SK-N-SH (cell line): ENCODE data around the gene ROBO1. TPM values are rescaled to one million over a fixed set of nuclear protein-coding genes. Genes with fewer than 3 reads are reported as not detected.
A peak's percentile ranks its signal among the peaks of the same experiment; 100 is the strongest.

Experiments used
- CTCF ChIA-PET: fragments of 300-600, 350-600 bp; formaldehyde crosslinking; extraction: SDS; loops from one replicate; lab custom pipeline; 2021; lab: Yijun Ruan, JAX
- POLR2A ChIA-PET: fragments of 350-600 bp; sonication (Branson Sonifier 250); formaldehyde crosslinking; extraction: SDS; loops from one replicate; lab custom pipeline; 2020; ENCODE audit warnings: antibody characterized with exemption, inconsistent platforms; lab: Yijun Ruan, JAX
- DNase-seq: peaks from one replicate; pipeline ENCODE4 v3.0.0; 2012
- H2AFZ ChIP-seq: fragments of 200-600 bp; sonication (generic); 2 replicates; pipeline ENCODE4 v1.8.1; 2016; ENCODE audit warnings: antibody characterized with exemption, mild to moderate bottlenecking, low read depth
- H3F3A ChIP-seq: fragments of 200-600 bp; sonication (generic); replicated peaks from 2 replicates; pipeline ENCODE3; 2016; ENCODE audit warnings: antibody characterized with exemption, mild to moderate bottlenecking; ENCODE audit not compliant: insufficient read depth
- H3K27ac ChIP-seq, 2 experiments: fragments of 200-500 bp in 1 of 2; fragments of 200-600 bp in 1 of 2; sonication (Bioruptor generic) in 1 of 2; sonication (generic), shearing (Covaris generic) in 1 of 2; 2 replicates each; pipeline versions ENCODE4 v1.5.1 to v1.6.1; 2014 to 2016; ENCODE audit warnings: low read depth in 2 of 2, inconsistent platforms in 1 of 2, low read length in 1 of 2, mild to moderate bottlenecking in 1 of 2, mixed read lengths in 1 of 2
- H3K27me3 ChIP-seq: fragments of 200-600 bp; sonication (generic), shearing (Covaris generic); 2 replicates; pipeline ENCODE4 v1.6.1; 2016; ENCODE audit warnings: mixed run types; ENCODE audit not compliant: insufficient read depth
- H3K36me3 ChIP-seq, 2 experiments: fragments of 200-500 bp in 1 of 2; fragments of 200-600 bp in 1 of 2; sonication (Bioruptor generic) in 1 of 2; sonication (generic) in 1 of 2; replicated peaks in 1 of 2; 2 replicates each; pipeline versions ENCODE3 to v1.5.1; 2014 to 2016; ENCODE audit warnings: low read length in 1 of 2, mild to moderate bottlenecking in 1 of 2; ENCODE audit not compliant: insufficient read depth in 2 of 2, control insufficient read depth in 1 of 2
- H3K4me1 ChIP-seq, 2 experiments: fragments of 200-500 bp in 1 of 2; fragments of 200-600 bp in 1 of 2; sonication (Bioruptor generic) in 1 of 2; sonication (generic), shearing (Covaris generic) in 1 of 2; 2 replicates each; pipeline versions ENCODE4 v1.5.1 to v1.6.1; 2014 to 2016; ENCODE audit warnings: low read depth in 1 of 2, low read length in 1 of 2, mixed run types in 1 of 2; ENCODE audit not compliant: insufficient read depth in 2 of 2, control insufficient read depth in 1 of 2
- H3K4me2 ChIP-seq: fragments of 200-600 bp; sonication (generic), shearing (Covaris generic); 2 replicates; pipeline ENCODE4 v1.6.1; 2017; ENCODE audit warnings: mixed run types
- H3K4me3 ChIP-seq, 2 experiments: fragments of 200-500 bp in 1 of 2; fragments of 200-600 bp in 1 of 2; sonication (Bioruptor generic) in 1 of 2; sonication (generic), shearing (Covaris generic) in 1 of 2; 2 replicates each; pipeline versions ENCODE4 v1.5.1 to v1.8.1; 2014 to 2016; ENCODE audit warnings: low read depth in 2 of 2, inconsistent platforms in 1 of 2, low read length in 1 of 2, mild to moderate bottlenecking in 1 of 2, mixed read lengths in 1 of 2, moderate library complexity in 1 of 2
- H3K79me2 ChIP-seq: fragments of 200-600 bp; sonication (generic); 2 replicates; pipeline ENCODE4 v1.8.1; 2017; ENCODE audit warnings: mild to moderate bottlenecking; ENCODE audit not compliant: insufficient read depth
- H3K9ac ChIP-seq: fragments of 200-600 bp; sonication (generic); 2 replicates; pipeline ENCODE4 v1.6.1; 2017; ENCODE audit warnings: mixed run types
- H3K9me2 ChIP-seq: fragments of 200-600 bp; sonication (generic); 2 replicates; pipeline ENCODE4 v1.6.1; 2017; ENCODE audit warnings: mixed run types
- H3K9me3 ChIP-seq: fragments of 200-600 bp; sonication (generic); 2 replicates; pipeline ENCODE4 v1.6.1; 2017; ENCODE audit warnings: mixed run types, mild to moderate bottlenecking, moderate library complexity
- H4K20me1 ChIP-seq: fragments of 200-600 bp; sonication (generic); 2 replicates; pipeline ENCODE4 v1.6.1; 2017; ENCODE audit warnings: mild to moderate bottlenecking, mixed run types; ENCODE audit not compliant: insufficient read depth
- CHD2 ChIP-seq: fragments of 150-350 bp; IDR thresholded peaks from 2 replicates; pipeline ENCODE4 v1.6.1; 2018; ENCODE audit warnings: low read length; ENCODE audit not compliant: partially characterized antibody
- EP300 ChIP-seq, 2 experiments: IDR thresholded peaks; 2 replicates each; pipeline versions ENCODE4 v1.4.0 to v1.6.1; 2012; ENCODE audit warnings: borderline replicate concordance in 1 of 2, low read depth in 1 of 2, low read length in 1 of 2
- FOSL2 ChIP-seq: IDR thresholded peaks from 2 replicates; pipeline ENCODE4 v1.4.0; 2012; ENCODE audit warnings: low read depth, mild to moderate bottlenecking, moderate library complexity, borderline replicate concordance
- FOXJ3 ChIP-seq: sonication (generic); formaldehyde crosslinking; IDR thresholded peaks from 2 replicates; pipeline ENCODE4 v1.5.1; 2020; ENCODE audit warnings: mild to moderate bottlenecking, missing genetic modification reagents
- FOXM1 ChIP-seq: IDR thresholded peaks from 2 replicates; pipeline ENCODE4 v1.4.0; 2012; ENCODE audit warnings: low read depth, mild to moderate bottlenecking
- GATA2 ChIP-seq: sonication (generic); formaldehyde crosslinking; IDR thresholded peaks from 2 replicates; pipeline ENCODE4 v1.5.0; 2020; ENCODE audit warnings: mild to moderate bottlenecking, missing genetic modification reagents
- JUND ChIP-seq: IDR thresholded peaks from 2 replicates; pipeline ENCODE4 v1.4.0; 2012
- MAX ChIP-seq: IDR thresholded peaks from 2 replicates; pipeline ENCODE4 v1.4.0; 2012; ENCODE audit warnings: low read depth
- MEF2A ChIP-seq: IDR thresholded peaks from 2 replicates; pipeline ENCODE4 v1.4.0; 2012; ENCODE audit warnings: low read depth, borderline replicate concordance
- NRF1 ChIP-seq: IDR thresholded peaks from 2 replicates; pipeline ENCODE4 v1.6.1; 2012; ENCODE audit warnings: low read depth, mild to moderate bottlenecking, low read length
- POLR2AphosphoS5 ChIP-seq: IDR thresholded peaks from 2 replicates; pipeline ENCODE4 v1.6.1; 2012; ENCODE audit warnings: low read depth, low read length
- RAD21 ChIP-seq: IDR thresholded peaks from 2 replicates; pipeline ENCODE4 v1.6.1; 2012; ENCODE audit warnings: mild to moderate bottlenecking, low read length
- RFX5 ChIP-seq: IDR thresholded peaks from 2 replicates; pipeline ENCODE4 v1.6.1; 2012; ENCODE audit warnings: mild to moderate bottlenecking, improper control_type of control experiment, low read length
- RXRA ChIP-seq: IDR thresholded peaks from 2 replicates; pipeline ENCODE4 v1.4.0; 2012; ENCODE audit warnings: low read depth, mild to moderate bottlenecking, borderline replicate concordance
- SIN3A ChIP-seq: IDR thresholded peaks from 2 replicates; pipeline ENCODE4 v1.6.1; 2012; ENCODE audit warnings: low read depth, mild to moderate bottlenecking, low read length, moderate library complexity, borderline replicate concordance
- TAF1 ChIP-seq: IDR thresholded peaks from 2 replicates; pipeline ENCODE4 v1.6.1; 2012; ENCODE audit warnings: low read depth, mild to moderate bottlenecking, low read length, moderate library complexity, borderline replicate concordance
- TEAD4 ChIP-seq: IDR thresholded peaks from 2 replicates; pipeline ENCODE4 v1.4.0; 2012; ENCODE audit warnings: mild to moderate bottlenecking, borderline replicate concordance; ENCODE audit not compliant: insufficient read depth
- USF2 ChIP-seq: fragments of 150-350 bp; IDR thresholded peaks from 2 replicates; pipeline ENCODE4 v1.6.1; 2017; ENCODE audit warnings: antibody characterized with exemption, low read length, low read depth, borderline replicate concordance
- YY1 ChIP-seq: IDR thresholded peaks from 2 replicates; pipeline ENCODE4 v1.4.0; 2012; ENCODE audit warnings: low read depth, mild to moderate bottlenecking
- WGBS: methylation state at CpG from one replicate; pipeline ENCODE4 v1.1.6; 2017; ENCODE audit warnings: low lambda C conversion rate; 5-methylcytosine and 5-hydroxymethylcytosine counted together
- polyA plus RNA-seq, 3 experiments: library from polyadenylated mRNA; depleted of rRNA; stranded (reverse); fragments of >200 nt; gene quantifications; 2 replicates each; pipeline ENCODE4 v1.2.3, GENCODE V29; 2012
- TF ChIP-seq, protein P1 (sequence below): IDR thresholded peaks from 2 replicates; pipeline ENCODE4 v1.4.0; 2012; ENCODE audit warnings: low read depth, borderline replicate concordance

The ROBO1 gene
- polyA plus RNA-seq, 1 of the 3 experiments (the other 2 are of a cell fraction): 22.7 TPM

GRCh38 chr3:79367066-79367465 lies 400.7 kb downstream of the ROBO1 start (continued):
- TF ChIP-seq GATA2 (CRISPR knock-in tag): no peak
- no peak for TF ChIP-seq FOXJ3

DNA sequence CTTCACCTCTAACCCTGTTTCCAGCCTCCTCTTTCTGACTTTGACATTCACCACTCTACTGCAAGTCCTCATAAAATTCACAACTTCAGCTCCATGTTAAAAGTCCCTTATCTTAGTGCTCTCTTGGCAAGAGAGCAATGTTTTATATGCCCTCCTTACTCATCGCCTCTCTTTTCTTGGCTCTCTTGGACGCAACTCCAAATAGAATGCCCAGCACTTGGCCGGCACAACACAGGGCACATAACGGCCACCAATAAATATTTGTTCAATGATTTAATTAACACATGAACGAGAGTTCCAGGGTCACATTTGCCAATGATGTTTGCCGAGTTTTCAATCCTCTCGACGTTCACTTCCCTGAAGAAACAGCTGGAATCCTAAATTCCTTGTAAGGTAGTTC lies 401.4 kb downstream of the ROBO1 start:
- no peaks in the 10 kb centered on the region for H3K27me3 ChIP-seq
- CTCF ChIA-PET: interaction anchor here (1.2 to 3.6 kb wide), 3 partner anchors 152 to 708 kb away, joined by 3 to 16 read pairs (median 4); no protein-coding TSS in a partner anchor
- H4K20me1 ChIP-seq: no peaks in the 10 kb centered on the region
- peaks cover 0 to 11% of the 10 kb centered on the region in 2 experiments; a peak in 2 of 4 replicates for H3K4me1 ChIP-seq
- H3F3A ChIP-seq: peaks cover 10% of the 10 kb centered on the region
- POLR2A ChIA-PET: no interaction called here
- H3K27ac ChIP-seq: peak overlapping the region in 1 of 2 experiments; percentile 55; a peak in 2 of 4 replicates
- no peak overlapping the region for H2AFZ ChIP-seq
- no peaks in the 10 kb centered on the region for H3K79me2 ChIP-seq
- no peak overlapping the region for H3K4me3 ChIP-seq
- DNase-seq: no peak
- no peaks in the 10 kb centered on the region for H3K9me2 ChIP-seq
- no peaks in the 10 kb centered on the region for H3K36me3 ChIP-seq
- no peaks in the 10 kb centered on the region for H3K9me3 ChIP-seq
- no peak overlapping the region for H3K9ac ChIP-seq
- no peak overlapping the region for H3K4me2 ChIP-seq
- TF ChIP-seq RFX5 (no peak), TAF1 (no peak), USF2 (no peak), MEF2A (no peak), EP300 (IDR thresholded peaks at IDR 0.05; ENCODE audit: borderline replicate concordance in 1 of 2, low read depth in 1 of 2, low read length in 1 of 2) (no peak), NRF1 (no peak), YY1 (no peak), FOSL2 (no peak), CHD2 (no peak), JUND (no peak), GATA2 (CRISPR knock-in tag) (no peak), SIN3A (no peak), FOXJ3 (no peak), MAX (no peak), POLR2AphosphoS5 (no peak), TEAD4 (no peak), RAD21 (no peak), FOXM1 (no peak), RXRA (no peak)
- TF ChIP-seq, protein P1, sequence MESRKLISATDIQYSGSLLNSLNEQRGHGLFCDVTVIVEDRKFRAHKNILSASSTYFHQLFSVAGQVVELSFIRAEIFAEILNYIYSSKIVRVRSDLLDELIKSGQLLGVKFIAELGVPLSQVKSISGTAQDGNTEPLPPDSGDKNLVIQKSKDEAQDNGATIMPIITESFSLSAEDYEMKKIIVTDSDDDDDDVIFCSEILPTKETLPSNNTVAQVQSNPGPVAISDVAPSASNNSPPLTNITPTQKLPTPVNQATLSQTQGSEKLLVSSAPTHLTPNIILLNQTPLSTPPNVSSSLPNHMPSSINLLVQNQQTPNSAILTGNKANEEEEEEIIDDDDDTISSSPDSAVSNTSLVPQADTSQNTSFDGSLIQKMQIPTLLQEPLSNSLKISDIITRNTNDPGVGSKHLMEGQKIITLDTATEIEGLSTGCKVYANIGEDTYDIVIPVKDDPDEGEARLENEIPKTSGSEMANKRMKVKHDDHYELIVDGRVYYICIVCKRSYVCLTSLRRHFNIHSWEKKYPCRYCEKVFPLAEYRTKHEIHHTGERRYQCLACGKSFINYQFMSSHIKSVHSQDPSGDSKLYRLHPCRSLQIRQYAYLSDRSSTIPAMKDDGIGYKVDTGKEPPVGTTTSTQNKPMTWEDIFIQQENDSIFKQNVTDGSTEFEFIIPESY: no peak
- 90% methylated on average over 8 of the region's 8 CpGs for WGBS
